ENCODE data around the gene EGFL7.

EGFL7 gene

DNA sequence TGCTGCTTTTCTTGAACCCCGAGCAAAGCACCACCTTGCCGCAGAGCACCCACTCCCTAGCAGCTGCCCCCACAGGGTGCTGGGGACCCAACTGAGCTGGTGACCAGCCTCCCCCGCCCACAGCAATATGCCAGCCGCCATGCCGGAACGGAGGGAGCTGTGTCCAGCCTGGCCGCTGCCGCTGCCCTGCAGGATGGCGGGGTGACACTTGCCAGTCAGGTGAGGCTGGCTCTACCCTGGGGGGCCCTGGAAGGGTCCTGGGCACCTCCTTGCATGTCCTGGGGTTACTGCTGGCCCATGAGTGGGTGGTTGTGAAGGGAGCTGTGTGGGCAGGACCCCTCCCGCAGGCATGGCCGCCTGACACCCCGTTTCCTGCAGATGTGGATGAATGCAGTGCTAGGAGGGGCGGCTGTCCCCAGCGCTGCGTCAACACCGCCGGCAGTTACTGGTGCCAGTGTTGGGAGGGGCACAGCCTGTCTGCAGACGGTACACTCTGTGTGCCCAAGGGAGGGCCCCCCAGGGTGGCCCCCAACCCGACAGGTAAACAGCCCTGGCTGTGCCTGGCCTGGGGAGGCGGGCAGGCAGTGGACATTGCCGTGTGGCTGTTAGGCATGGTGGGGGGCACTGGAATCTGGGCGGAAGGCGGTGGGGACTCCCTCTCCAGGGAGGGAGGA, 7.2 kb downstream of the EGFL7 start (continued):
- TF ChIP-seq, protein P1, sequence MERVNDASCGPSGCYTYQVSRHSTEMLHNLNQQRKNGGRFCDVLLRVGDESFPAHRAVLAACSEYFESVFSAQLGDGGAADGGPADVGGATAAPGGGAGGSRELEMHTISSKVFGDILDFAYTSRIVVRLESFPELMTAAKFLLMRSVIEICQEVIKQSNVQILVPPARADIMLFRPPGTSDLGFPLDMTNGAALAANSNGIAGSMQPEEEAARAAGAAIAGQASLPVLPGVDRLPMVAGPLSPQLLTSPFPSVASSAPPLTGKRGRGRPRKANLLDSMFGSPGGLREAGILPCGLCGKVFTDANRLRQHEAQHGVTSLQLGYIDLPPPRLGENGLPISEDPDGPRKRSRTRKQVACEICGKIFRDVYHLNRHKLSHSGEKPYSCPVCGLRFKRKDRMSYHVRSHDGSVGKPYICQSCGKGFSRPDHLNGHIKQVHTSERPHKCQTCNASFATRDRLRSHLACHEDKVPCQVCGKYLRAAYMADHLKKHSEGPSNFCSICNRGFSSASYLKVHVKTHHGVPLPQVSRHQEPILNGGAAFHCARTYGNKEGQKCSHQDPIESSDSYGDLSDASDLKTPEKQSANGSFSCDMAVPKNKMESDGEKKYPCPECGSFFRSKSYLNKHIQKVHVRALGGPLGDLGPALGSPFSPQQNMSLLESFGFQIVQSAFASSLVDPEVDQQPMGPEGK (tag by site-specific recombination; IDR thresholded peaks at IDR 0.05), result peak; percentile 44
- no peak for TF ChIP-seq ZBTB17 (tag by site-specific recombination; IDR thresholded peaks at IDR 0.05)
- no peak for TF ChIP-seq ZNF664 (tag by site-specific recombination; IDR thresholded peaks at IDR 0.05)
- peak; percentile 40; the same call in 1 of the 2 replicates for TF ChIP-seq ZFHX2 (tag by site-specific recombination; conservative IDR thresholded peaks at IDR 0.05)
- no peak for TF ChIP-seq ZNF785 (tag by site-specific recombination; IDR thresholded peaks at IDR 0.05)
- TF ChIP-seq ZNF169 (tag by site-specific recombination; IDR thresholded peaks at IDR 0.05), result no peak

DNA sequence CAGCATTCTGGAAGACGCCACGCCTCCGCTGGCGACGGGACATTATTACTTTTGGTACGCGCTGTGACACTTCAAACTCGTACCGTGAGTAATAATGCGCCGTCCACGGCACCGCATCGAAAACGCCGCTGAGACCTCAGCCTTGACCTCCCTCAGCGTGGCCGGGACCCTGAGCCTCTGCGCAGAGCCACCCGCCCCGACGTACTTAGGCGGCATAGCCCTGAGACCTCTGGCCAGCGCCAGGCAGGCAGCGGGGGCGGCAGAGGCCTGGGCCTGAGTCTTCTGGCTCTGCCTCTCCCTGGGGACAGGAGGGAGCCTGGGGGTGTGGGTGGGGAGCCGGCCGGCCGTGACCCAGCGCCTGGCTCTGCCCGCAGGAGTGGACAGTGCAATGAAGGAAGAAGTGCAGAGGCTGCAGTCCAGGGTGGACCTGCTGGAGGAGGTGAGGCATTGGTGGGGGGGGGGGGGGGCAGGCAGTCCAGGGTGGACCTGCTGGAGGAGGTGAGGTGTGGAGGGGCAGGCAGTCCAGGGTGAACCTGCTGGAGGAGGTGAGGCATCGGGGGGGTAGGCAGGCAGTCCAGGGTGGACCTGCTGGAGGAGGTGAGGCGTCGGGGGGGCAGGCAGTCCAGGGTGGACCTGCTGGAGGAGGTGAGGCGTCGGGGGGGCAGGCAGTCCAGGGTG, 8.0 kb downstream of the EGFL7 start:
- no peak overlapping the region for H3K4me3 ChIP-seq (ENCODE audit: low read depth, low read length)
- H3K9me3 ChIP-seq (ENCODE audit: control insufficient read depth, insufficient read depth, low read depth, low read length), result no peaks in the 10 kb centered on the region
- no peak for TF ChIP-seq ZNF248 (tag by site-specific recombination; IDR thresholded peaks at IDR 0.05)
- 0 out of 2 replicates have a peak, but pooled peaks have one; percentile 24 for TF ChIP-seq BCL11B (tag by site-specific recombination; IDR thresholded peaks at IDR 0.05; ENCODE audit: low read depth)
- no peak for TF ChIP-seq ZNF24 (tag by site-specific recombination; IDR thresholded peaks at IDR 0.05)
- no peak for TF ChIP-seq ZNF623 (tag by site-specific recombination; IDR thresholded peaks at IDR 0.05)
- TF ChIP-seq, protein P2, sequence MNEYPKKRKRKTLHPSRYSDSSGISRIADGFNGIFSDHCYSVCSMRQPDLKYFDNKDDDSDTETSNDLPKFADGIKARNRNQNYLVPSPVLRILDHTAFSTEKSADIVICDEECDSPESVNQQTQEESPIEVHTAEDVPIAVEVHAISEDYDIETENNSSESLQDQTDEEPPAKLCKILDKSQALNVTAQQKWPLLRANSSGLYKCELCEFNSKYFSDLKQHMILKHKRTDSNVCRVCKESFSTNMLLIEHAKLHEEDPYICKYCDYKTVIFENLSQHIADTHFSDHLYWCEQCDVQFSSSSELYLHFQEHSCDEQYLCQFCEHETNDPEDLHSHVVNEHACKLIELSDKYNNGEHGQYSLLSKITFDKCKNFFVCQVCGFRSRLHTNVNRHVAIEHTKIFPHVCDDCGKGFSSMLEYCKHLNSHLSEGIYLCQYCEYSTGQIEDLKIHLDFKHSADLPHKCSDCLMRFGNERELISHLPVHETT (tag by site-specific recombination; IDR thresholded peaks at IDR 0.05), result no peak
- no peak for TF ChIP-seq SP2 (tag by site-specific recombination; IDR thresholded peaks at IDR 0.05)
- no peak for TF ChIP-seq ZNF311 (tag by site-specific recombination; IDR thresholded peaks at IDR 0.05; ENCODE audit: borderline replicate concordance)
- TF ChIP-seq, protein P1 (tag by site-specific recombination; IDR thresholded peaks at IDR 0.05), result no peak
- TF ChIP-seq IKZF3 (tag by site-specific recombination; IDR thresholded peaks at IDR 0.05), result no peak
- no peak for TF ChIP-seq ZNF701 (tag by site-specific recombination; IDR thresholded peaks at IDR 0.05)
- peak; percentile 25; the same call in 1 of the 2 replicates for TF ChIP-seq EGR2 (tag by site-specific recombination; IDR thresholded peaks at IDR 0.05; ENCODE audit: low read depth)
- no peak for TF ChIP-seq ZNF184 (tag by site-specific recombination; IDR thresholded peaks at IDR 0.05)
- no peak for TF ChIP-seq ZNF843 (tag by site-specific recombination; IDR thresholded peaks at IDR 0.05)
- 0 out of 2 replicates have a peak, but pooled peaks have one; percentile 17 for TF ChIP-seq BCL11A (tag by site-specific recombination; IDR thresholded peaks at IDR 0.05; ENCODE audit: low read depth)
- TF ChIP-seq ZFHX2 (tag by site-specific recombination; conservative IDR thresholded peaks at IDR 0.05), result 0 out of 2 replicates have a peak, but pooled peaks have one; percentile 13
- POLR2A ChIA-PET, result interaction anchor here (0.6 to 2.5 kb wide), 7 partner anchors 9 to 57 kb away, joined by 3 to 18 read pairs (median 5); partner anchors contain the start of gene AGPAT2
- H3K4me1 ChIP-seq (ENCODE audit: control insufficient read depth, insufficient read depth, low read length), result no peaks in the 10 kb centered on the region
- H3K27ac ChIP-seq (ENCODE audit: extremely low read depth, low read depth, low read length), result no peak overlapping the region
- peaks cover 0 to 11% of the 10 kb centered on the region in 2 experiments; a peak in 1 of 3 replicates for H3K36me3 ChIP-seq (ENCODE audit: control insufficient read depth in 2 of 2, insufficient read depth in 1 of 2, low read length in 2 of 2)
- CTCF ChIA-PET, result interaction anchor here (0.6 to 3.4 kb wide), 17 partner anchors 11 to 403 kb away, joined by 3 to 60 read pairs (median 6); partner anchors contain the start of gene AGPAT2

All from HEK293 (cell line).